HL-60 (cell line): ENCODE measurements around the gene ODC1.
"Not testable (repeated sequence)": the region's sequence is repeated elsewhere in the genome, so short reads cannot be mapped to it uniquely, and the experiment has no call there.

Experiments
- GABPA ChIP-seq: IDR thresholded peaks from 2 replicates; pipeline ENCODE4 v1.6.1; 2012; ENCODE audit warnings: low read depth
- TF ChIP-seq, protein P1 (sequence below): IDR thresholded peaks from 2 replicates; pipeline ENCODE4 v1.6.1; 2012; ENCODE audit warnings: low read depth; ENCODE audit not compliant: insufficient replicate concordance
- TF ChIP-seq, protein P2 (sequence below): IDR thresholded peaks from one replicate; pipeline ENCODE4 v1.5.1; 2011; ENCODE audit warnings: low read length, control low read depth, inconsistent platforms; ENCODE audit not compliant: insufficient read depth

DNA sequence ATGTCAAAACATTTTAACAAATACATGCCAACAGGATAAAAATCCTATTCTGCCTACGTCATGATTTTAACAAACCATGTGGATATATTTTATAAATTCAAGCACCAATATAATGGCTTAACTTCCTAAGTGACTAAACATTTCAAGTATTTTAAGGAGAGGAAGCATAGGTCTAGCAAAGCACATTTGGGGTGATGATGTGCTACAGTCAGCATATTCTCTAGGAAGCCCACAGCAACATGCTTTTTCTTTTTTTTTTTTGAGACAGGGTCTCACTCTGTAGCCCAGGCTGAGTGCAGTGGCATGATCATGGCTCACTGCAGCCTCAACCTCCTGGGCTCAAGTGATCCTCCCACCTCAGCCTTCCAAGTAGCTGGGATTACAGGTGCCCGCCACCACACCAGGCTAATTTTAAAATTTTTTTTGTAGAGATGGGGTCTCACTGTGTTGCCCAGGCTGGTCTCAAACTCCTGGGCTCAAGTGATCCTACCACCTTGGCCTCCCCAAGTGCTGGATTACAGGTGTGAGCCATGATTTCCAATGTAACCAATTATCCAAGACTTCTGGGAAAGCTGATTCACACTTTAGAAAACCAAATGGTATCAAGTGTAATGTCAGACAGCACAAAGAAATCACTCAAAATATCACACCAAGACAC is 5.5 kb downstream of the ODC1 start:
- not testable (repeated sequence) for TF ChIP-seq GABPA
- TF ChIP-seq, protein P1, sequence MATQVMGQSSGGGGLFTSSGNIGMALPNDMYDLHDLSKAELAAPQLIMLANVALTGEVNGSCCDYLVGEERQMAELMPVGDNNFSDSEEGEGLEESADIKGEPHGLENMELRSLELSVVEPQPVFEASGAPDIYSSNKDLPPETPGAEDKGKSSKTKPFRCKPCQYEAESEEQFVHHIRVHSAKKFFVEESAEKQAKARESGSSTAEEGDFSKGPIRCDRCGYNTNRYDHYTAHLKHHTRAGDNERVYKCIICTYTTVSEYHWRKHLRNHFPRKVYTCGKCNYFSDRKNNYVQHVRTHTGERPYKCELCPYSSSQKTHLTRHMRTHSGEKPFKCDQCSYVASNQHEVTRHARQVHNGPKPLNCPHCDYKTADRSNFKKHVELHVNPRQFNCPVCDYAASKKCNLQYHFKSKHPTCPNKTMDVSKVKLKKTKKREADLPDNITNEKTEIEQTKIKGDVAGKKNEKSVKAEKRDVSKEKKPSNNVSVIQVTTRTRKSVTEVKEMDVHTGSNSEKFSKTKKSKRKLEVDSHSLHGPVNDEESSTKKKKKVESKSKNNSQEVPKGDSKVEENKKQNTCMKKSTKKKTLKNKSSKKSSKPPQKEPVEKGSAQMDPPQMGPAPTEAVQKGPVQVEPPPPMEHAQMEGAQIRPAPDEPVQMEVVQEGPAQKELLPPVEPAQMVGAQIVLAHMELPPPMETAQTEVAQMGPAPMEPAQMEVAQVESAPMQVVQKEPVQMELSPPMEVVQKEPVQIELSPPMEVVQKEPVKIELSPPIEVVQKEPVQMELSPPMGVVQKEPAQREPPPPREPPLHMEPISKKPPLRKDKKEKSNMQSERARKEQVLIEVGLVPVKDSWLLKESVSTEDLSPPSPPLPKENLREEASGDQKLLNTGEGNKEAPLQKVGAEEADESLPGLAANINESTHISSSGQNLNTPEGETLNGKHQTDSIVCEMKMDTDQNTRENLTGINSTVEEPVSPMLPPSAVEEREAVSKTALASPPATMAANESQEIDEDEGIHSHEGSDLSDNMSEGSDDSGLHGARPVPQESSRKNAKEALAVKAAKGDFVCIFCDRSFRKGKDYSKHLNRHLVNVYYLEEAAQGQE: not testable (repeated sequence)
- TF ChIP-seq, protein P2, sequence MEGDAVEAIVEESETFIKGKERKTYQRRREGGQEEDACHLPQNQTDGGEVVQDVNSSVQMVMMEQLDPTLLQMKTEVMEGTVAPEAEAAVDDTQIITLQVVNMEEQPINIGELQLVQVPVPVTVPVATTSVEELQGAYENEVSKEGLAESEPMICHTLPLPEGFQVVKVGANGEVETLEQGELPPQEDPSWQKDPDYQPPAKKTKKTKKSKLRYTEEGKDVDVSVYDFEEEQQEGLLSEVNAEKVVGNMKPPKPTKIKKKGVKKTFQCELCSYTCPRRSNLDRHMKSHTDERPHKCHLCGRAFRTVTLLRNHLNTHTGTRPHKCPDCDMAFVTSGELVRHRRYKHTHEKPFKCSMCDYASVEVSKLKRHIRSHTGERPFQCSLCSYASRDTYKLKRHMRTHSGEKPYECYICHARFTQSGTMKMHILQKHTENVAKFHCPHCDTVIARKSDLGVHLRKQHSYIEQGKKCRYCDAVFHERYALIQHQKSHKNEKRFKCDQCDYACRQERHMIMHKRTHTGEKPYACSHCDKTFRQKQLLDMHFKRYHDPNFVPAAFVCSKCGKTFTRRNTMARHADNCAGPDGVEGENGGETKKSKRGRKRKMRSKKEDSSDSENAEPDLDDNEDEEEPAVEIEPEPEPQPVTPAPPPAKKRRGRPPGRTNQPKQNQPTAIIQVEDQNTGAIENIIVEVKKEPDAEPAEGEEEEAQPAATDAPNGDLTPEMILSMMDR: not testable (repeated sequence)
